Mucosa of descending colon (tissue), 3 donors: ENCODE measurements around the gene HLA-DPB1. TPM values are rescaled to one million over a fixed set of nuclear protein-coding genes. Genes with fewer than 3 reads are reported as not detected.

Experiments
- ATAC-seq: fragments of 200-7000 bp; cut with Tn5 transposase; one replicate; pipeline ENCODE4 v1.9.1; 2020; ENCODE audit warnings: mild to moderate bottlenecking, moderate library complexity
- DNase-seq, 3 donors: peaks; one replicate each; pipeline ENCODE4 v3.0.0-alpha.2; 2020
- H3K36me3 ChIP-seq: fragments of 200-600 bp; one replicate; pipeline ENCODE4 v1.8.0; 2021; ENCODE audit warnings: low read depth, mild to moderate bottlenecking
- H3K4me1 ChIP-seq: fragments of 200-600 bp; one replicate; pipeline ENCODE4 v1.8.0; 2021; ENCODE audit warnings: low read depth, mild to moderate bottlenecking
- H3K4me3 ChIP-seq: fragments of 200-600 bp; one replicate; pipeline ENCODE4 v1.8.0; 2021; ENCODE audit warnings: mild to moderate bottlenecking
- H3K9me3 ChIP-seq: fragments of 200-600 bp; one replicate; pipeline ENCODE4 v1.8.0; 2021; ENCODE audit warnings: mild to moderate bottlenecking
- intact Hi-C, 2 donors: fragments of 100-400 bp; cut with DNase I in 1 of 2; cut with micrococcal nuclease in 1 of 2; formaldehyde crosslinking; loops; one replicate each; pipeline versions ENCODE4 v1.11.0 to v1.11.1; 2022; cut with DNase I, micrococcal nuclease
- total RNA-seq, 3 donors: library from RNA; stranded (reverse); fragmentation: NEBNext Ultra II Directional in 2 of 3; extraction: Animal tissue kit (Norgen Biotek cat#: 25700) in 2 of 3; gene quantifications; one replicate each; pipeline versions ENCODE4 v1.2.1 to v1.2.4, GENCODE V29; 2021 to 2023
- TF ChIP-seq, protein P1 (sequence below): fragments of 200-600 bp; IDR thresholded peaks from one replicate; pipeline ENCODE4 v1.8.0; 2022; ENCODE audit warnings: antibody characterized with exemption, mild to moderate bottlenecking
- donor health status: DM: no; HTN: no; CAD: no; lungs with moderate emphysema.
- donor health status: DM: no; HTN: no; CAD: no.
- donor health status: DM: no; HTN: yes; CAD: no.

Gene HLA-DPB1
- total RNA-seq, 3 donors from 2014 or later = 31.2 to 55.0 (median 51.2) TPM

- Histone ChIP-seq H3K9me3 (no peaks in the 10 kb centered on the region), H3K4me1 (no peaks in the 10 kb centered on the region), H3K4me3 (no peak overlapping the region), H3K36me3 (no peaks in the 10 kb centered on the region)
- intact Hi-C loops = no loop called here
- DNase-seq (no peak), ATAC-seq (no peak)
- TF ChIP-seq, protein P1, sequence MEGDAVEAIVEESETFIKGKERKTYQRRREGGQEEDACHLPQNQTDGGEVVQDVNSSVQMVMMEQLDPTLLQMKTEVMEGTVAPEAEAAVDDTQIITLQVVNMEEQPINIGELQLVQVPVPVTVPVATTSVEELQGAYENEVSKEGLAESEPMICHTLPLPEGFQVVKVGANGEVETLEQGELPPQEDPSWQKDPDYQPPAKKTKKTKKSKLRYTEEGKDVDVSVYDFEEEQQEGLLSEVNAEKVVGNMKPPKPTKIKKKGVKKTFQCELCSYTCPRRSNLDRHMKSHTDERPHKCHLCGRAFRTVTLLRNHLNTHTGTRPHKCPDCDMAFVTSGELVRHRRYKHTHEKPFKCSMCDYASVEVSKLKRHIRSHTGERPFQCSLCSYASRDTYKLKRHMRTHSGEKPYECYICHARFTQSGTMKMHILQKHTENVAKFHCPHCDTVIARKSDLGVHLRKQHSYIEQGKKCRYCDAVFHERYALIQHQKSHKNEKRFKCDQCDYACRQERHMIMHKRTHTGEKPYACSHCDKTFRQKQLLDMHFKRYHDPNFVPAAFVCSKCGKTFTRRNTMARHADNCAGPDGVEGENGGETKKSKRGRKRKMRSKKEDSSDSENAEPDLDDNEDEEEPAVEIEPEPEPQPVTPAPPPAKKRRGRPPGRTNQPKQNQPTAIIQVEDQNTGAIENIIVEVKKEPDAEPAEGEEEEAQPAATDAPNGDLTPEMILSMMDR = no peak
Observed at GRCh38 chr6:33085627-33086026, 9.8 kb downstream of the HLA-DPB1 start.

GRCh38 chr6:33088258-33088930 is 12.6 kb downstream of the HLA-DPB1 start:
- no peak overlapping the region for H3K4me3 ChIP-seq
- H3K4me1 ChIP-seq = no peaks in the 10 kb centered on the region
- TF ChIP-seq, protein P1 = no peak
- no peak for DNase-seq
- intact Hi-C loops = no loop called here
- ATAC-seq = no peak
- no peaks in the 10 kb centered on the region for H3K9me3 ChIP-seq
- no peaks in the 10 kb centered on the region for H3K36me3 ChIP-seq

DNA sequence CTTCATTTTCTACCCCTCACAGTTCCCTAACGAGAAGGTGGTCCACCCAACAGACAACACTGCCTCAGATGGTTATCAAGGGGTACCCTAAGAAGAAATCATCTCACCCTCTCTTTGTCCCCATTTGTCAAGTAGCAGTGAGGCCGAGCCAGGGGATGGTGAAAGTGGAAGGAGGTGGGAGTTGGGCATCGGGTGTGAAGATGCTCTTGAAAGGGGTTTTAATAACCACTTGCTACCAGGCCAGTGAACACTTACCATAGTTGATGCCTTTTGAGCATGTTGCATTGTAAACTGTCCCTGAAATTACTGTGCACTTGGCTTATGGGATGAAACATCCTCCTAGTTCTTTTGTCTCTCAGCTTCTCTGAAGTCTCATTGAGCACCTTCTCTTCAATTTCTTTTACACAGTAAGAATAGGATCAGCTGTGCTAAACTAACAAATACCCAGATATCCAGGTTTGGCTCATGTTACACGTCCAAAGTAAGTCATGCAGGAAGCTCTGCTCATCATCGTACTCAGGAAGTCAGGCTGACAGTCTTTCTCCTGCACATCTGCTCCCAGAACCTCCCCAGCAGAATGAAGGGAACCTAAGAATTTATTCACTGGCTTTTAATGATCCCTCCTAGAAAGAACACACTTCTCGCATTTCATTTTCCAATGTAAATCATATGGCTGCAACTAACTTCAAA is 13.3 kb downstream of the HLA-DPB1 start:
- H3K9me3 ChIP-seq = no peaks in the 10 kb centered on the region
- H3K4me1 ChIP-seq = no peaks in the 10 kb centered on the region
- no peak overlapping the region for H3K4me3 ChIP-seq
- DNase-seq (no peak), ATAC-seq (no peak)
- TF ChIP-seq, protein P1 = no peak
- H3K36me3 ChIP-seq = no peaks in the 10 kb centered on the region
- intact Hi-C loops = no loop called here

GRCh38 chr6:33091957-33092356 is 16.2 kb downstream of the HLA-DPB1 start:
- Histone ChIP-seq H3K9me3 (no peaks in the 10 kb centered on the region), H3K4me3 (no peak overlapping the region), H3K4me1 (no peaks in the 10 kb centered on the region), H3K36me3 (no peaks in the 10 kb centered on the region)
- peak in 1 of 3 donors; percentile 51 for DNase-seq
- ATAC-seq = peak; percentile 67
- intact Hi-C loops = no loop called here
- TF ChIP-seq, protein P1 = no peak

- no peak for ATAC-seq
Observed at GRCh38 chr6:33092385-33092784, 16.6 kb downstream of the HLA-DPB1 start.

More at GRCh38 chr6:33092385-33092784, 16.6 kb downstream of the HLA-DPB1 start:
- DNase-seq = no peak
- no peaks in the 10 kb centered on the region for H3K36me3 ChIP-seq
- H3K9me3 ChIP-seq = no peaks in the 10 kb centered on the region
- intact Hi-C loops = no loop called here
- no peak overlapping the region for H3K4me3 ChIP-seq
- TF ChIP-seq, protein P1 = no peak
- H3K4me1 ChIP-seq = no peaks in the 10 kb centered on the region
